HG03159 (cell line): ENCODE results near the gene FLOT1.

Experiments
- ATAC-seq: cut with Tn5 transposase; IDR thresholded peaks from one replicate; pipeline ENCODE4 v1.9.1; 2021; ENCODE audit warnings: mild to moderate bottlenecking, moderate library complexity; ENCODE audit not compliant: unreplicated experiment

FLOT1 gene

GRCh38 chr6:30705620-30706019, 36.9 kb downstream of the FLOT1 start:
- no peak for ATAC-seq

GRCh38 chr6:30703821-30704220, 38.7 kb downstream of the FLOT1 start:
- no peak for ATAC-seq

DNA sequence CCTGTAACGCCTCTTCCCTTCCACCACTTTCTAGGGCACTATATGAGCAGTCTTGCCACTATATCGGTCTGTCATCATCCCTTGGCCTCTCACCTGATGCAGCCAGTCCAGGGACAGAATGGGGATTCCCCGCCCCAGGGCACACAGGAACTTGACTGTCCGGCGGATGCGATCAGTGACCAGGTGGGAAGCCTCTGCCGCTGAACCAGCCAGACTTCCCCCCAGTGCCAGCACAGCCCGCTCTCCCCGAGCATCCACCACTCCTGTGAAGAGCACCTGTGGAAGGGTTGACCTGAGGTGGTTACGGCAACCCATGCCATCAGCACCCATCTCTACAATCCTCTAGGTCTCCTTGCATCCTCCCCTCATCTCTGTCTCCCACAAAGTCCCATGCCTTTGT, 39.5 kb downstream of the FLOT1 start:
- ATAC-seq: no peak

DNA sequence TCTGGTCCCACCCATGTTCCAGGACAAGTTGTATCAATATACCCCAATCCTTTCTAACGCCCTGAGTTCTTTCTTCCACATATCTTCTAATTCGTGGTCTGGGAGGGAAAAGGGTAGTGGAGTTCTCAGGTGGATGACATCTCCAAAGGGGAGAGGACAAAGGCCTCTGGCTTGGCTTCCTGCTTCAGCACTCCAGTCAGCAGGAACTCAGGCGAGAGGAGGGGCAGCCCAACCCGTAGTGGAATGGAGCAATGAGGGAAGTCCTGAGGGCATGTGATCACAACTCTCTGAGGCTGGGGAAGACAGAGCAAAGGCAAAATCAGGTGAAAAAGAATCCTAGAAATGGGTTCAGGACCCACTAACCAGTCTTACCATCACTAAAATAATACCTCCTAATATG, 42.1 kb downstream of the FLOT1 start:
- ATAC-seq: no peak

DNA sequence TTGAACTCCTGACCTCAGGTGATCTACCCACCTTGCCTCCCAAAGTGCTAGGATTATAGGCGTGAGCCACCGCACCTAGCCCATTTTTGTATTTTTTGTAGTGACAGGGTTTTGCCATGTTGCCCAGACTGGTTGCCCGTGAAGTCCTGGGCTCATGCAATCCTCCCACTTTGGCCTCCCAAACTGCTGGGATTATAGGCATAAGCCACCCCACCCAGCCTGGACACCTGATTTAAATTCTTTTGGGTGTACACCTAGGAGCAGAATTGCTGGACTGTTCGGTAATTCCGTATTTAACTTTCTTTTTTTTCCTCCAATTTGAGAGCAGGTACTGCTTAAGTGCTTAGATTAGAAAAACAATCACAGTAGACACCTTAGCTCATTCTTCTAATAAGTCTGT, 46.1 kb downstream of the FLOT1 start:
- ATAC-seq: no peak

DNA sequence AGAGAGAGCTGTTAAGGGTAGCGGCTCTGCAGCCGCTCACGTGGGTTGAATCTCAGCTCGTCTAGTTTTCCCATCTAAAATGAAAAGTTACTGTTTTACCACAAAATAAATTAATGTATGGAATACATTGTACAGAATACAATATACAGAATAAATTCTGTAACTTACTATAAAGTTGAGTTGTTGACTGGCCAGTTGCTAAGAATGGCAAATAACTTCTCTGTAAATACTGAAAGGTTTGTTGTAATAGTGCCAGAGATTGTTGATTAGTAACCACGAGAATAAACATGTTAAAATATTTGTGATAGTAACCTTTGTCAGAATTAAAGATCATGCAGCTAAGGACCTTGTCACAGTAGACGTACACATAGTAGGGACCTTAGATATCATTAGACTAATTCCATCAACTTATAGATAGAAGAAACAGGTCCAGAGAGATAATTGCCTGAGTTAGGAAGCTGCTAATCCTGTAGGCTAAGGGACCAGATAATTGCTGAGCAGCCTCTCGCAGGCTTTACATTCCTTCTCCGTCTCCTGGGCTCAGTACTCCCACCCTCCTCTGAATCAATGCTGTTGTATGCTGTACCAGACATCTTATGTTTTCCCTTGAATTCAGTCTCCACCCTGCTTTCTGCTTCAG, 51.2 kb downstream of the FLOT1 start:
- no peak for ATAC-seq

- ATAC-seq: no peak
Observed at GRCh38 chr6:30690403-30691207, 51.9 kb downstream of the FLOT1 start, which contains the start of gene NRM. Gene NRM, minus strand, starts transcription at chr6:30690984. Its CDS starts 10 bp downstream, at chr6:30690974.

DNA sequence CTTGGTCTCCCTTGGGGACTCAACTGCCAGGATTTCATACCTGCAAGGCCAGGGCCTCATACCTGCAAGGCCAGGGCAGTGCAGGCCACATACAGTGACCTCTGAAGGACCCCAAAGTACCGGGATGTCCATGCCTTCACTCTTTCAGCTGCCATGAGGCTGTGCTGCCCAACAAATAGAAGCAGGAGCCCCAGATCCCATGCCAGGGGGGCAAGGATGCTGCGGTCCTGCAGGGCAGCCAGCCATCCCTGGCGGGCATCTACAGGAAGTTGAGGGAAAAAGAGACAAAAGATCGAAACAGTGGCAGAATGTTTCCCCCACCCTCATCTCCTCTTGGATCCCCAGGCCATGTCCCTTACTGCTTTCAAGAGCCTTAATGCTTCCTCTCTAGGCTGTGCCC, 52.5 kb downstream of the FLOT1 start:
- no peak for ATAC-seq

DNA sequence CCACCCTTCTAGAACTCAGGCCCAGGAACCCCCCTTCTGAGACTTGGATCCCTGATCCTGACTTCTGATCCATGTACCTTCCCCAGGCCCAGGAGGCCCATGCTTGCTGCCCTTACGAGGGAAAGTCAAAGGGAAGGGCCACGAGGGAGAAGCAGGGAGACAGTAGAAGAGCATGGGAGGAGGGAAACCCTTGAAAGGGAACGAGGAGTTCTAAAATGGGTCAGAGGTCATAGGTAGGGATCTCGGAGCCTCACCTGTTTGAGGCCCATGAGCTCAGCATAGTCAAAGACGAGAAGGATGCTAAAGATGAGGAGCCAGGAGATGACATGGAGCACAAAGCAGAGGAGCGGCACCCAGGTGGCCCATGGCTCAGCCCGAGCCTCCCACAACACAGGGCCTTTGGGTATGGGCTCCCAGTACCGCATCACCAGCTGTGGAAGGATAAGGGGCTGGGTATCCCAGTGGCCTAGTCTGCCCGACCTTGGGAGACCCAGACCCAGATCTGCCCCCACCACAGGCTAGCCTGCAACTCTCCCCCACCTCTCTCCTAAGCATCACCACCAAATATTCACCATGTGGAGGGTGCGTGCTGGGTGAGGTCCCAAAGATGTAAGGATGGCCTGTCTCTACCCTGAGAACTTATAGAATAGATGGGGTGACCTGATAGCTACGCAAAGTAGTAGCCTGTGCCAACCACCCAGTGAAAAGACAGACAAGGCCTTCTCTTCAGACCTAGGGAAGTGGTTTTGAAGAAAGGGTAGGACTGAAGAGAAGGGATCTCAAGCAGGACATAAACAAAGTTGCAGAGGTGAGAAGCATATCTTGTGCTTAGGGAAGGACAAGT, 53.2 kb downstream of the FLOT1 start:
- no peak for ATAC-seq

DNA sequence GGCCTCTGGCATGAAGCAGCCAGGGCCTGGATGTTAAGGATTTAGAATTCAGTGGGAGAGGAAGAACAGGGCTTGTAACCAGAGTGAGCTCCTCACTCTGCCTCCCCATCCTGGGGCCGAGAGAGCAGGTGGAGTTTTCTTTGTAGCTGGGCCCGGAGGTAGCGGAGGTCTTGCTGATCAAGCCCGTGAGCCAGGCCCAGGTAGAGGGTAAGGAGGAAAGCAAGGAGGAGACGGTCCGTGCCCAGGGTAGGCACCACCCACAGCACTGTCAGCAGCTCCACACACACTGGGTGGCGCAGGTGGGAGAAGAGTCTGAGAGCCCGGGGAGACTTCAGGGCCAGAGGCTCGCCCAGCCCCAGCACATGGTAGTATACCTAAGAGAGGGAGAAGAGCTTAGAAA, 53.9 kb downstream of the FLOT1 start:
- no peak for ATAC-seq

- ATAC-seq: no peak
Observed at GRCh38 chr6:30687659-30688431, 54.6 kb downstream of the FLOT1 start.

DNA sequence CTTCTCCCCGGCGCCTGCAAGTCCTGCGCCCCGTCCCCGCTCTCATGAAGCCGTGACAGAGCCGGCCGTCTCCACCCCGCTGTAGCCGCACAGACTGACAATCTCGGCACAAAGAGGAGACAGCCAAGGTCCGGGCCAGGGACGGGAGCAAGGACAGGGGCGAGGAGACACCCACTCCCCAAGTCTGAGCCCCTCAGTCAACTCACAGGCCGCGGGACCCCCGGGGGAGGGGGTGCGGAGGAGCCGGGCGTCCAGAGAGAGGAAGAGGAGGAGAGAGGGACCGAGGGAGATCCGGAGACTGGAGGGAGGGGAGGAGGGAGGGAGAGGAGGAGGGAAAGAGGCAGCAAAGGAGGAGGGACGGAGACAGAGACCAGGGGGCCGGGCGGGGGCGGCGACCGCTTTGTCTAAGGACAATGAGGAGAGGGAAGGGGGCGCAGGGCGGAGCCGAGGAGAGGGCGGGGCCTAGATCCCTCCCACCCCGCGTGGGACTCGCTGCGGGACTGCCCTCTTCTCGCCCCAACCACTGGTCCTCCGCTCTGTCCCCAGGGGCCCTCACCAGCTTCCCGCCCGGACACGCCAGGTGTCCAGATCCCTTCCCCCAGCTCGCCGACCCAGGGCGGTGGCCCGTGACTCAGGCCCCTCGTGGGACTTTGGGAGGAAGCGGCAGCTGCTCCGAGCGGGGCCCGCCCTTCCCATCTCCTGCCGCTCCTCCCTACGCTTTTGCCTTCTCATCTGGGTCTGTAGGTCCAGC, 55.4 kb downstream of the FLOT1 start:
- peak; percentile 34 for ATAC-seq

DNA sequence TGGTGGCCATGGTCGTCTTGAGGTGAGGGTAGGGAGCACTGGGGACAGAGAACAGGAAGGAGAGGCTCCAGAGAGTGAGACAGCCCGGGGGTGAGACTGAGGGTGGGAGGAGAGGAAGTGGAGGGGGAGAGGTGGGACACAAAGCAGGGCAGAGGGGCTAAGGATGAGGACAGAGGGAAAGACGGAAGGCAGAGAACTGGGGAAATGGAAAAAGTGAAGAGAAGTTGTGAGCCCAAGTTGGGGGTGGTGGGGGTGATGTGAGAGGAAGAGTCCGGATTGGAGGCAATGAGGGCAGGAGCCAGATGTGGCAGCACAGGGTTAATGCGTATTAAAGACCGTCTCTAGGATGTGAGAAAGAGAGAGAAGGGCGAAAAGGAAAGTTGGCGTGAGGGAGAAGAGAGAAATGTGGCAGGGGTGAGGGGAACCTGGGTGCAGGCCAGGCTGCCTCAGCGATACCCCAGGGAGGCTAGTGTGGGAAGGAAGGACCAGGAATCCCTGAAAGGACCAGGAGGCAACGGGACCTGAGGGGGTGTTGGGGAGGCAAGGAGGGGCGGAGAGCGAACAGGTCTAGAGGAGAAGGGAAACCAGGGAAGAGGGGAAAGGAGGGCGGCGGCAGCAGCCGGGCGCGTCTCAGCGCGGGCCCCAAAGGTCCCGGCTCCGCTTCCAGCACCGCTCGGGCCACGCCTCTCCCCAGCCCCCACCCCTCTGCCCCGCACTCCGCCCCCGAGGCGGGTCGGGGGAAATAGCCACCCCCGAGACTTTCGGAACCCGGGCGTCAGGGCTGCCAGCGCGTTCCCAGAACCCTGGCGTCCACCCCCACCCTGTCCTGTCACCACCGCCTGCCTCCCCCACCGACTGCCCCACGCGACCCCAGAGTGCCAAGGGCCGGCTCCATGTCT, 56.2 kb downstream of the FLOT1 start, which contains the start of gene PPP1R18:
Gene PPP1R18 (minus strand): TSS at position 637 of the 899 bp plus-strand sequence. CDS start 627 bp downstream, at position 10.
- ATAC-seq: peak; percentile 15

GRCh38 chr6:30685157-30686008, 57.1 kb downstream of the FLOT1 start:
- no peak for ATAC-seq

DNA sequence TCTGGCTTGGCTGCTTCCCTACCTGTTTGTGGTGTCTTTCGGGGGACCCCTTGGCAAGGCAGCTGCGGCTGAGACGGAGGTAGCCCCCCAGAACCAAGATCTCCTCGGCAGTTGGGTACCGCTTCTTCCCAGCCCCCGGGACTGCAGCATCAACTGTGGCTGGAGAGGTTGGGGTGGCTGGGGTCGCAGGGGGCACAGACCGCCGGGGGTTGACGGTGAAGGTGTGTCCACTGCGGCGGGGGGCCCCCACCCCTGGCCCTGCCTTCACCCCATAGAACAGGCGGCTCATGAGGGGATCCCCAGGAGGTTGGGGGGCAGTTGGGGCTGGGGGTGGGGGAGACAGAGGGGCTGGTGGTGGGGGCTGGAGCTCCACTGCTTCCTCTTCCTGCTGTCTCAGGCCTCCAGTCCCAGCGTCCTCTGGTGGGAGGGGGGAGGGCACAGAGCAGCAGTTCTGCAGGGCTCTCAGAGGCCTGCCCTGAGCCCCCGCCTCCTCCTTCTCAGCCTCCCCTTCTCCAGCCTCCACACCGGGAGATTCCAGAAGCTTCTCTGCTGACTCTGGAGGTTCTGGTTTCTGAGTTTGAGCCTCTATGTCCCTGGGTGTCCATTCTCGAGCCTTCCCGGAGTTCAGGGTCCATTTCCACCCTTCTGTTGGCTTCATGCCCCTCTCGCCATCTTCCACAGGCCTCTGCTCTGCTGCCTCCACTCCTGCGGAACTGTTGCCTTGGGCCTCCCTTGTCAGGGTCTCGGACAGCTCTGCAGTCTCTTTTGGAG, 57.9 kb downstream of the FLOT1 start:
- no peak for ATAC-seq

- ATAC-seq: no peak
Observed at GRCh38 chr6:30683980-30684338, 58.5 kb downstream of the FLOT1 start.
